Stimulated activated effector memory CD8-positive, alpha-beta T cell treated with anti-CD3 and anti-CD28 coated beads, Interleukin-12 subunit alpha, Interleukin-12 subunit beta, amount 100 ng/mL, for 72 hours (primary cell): ENCODE results near the gene ZMIZ1.

Source experiments
- ATAC-seq: fragments of 150-1000 bp; cut with Tn5 transposase; 2 replicates; pipeline ENCODE4 v1.10.0; 2021
- DNase-seq, 2 donors: peaks; one replicate each; pipeline ENCODE4 v3.0.0; 2021 to 2022; ENCODE audit warnings: low spot score in 2 of 2
- H3K27ac Mint-ChIP-seq: one replicate; pipeline ENCODE4 v1.8.0; 2022; ENCODE audit warnings: mild to moderate bottlenecking, mixed read lengths
- H3K36me3 Mint-ChIP-seq: one replicate; pipeline ENCODE4 v1.8.0; 2022; ENCODE audit warnings: mild to moderate bottlenecking, mixed read lengths
- H3K4me1 Mint-ChIP-seq: one replicate; pipeline ENCODE4 v1.8.0; 2022; ENCODE audit warnings: mixed read lengths
- H3K4me3 Mint-ChIP-seq: one replicate; pipeline ENCODE4 v1.8.0; 2022; ENCODE audit warnings: mild to moderate bottlenecking, mixed read lengths
- H3K9me3 Mint-ChIP-seq: one replicate; pipeline ENCODE4 v1.8.0; 2022; ENCODE audit warnings: mixed read lengths

Gene ZMIZ1

DNA sequence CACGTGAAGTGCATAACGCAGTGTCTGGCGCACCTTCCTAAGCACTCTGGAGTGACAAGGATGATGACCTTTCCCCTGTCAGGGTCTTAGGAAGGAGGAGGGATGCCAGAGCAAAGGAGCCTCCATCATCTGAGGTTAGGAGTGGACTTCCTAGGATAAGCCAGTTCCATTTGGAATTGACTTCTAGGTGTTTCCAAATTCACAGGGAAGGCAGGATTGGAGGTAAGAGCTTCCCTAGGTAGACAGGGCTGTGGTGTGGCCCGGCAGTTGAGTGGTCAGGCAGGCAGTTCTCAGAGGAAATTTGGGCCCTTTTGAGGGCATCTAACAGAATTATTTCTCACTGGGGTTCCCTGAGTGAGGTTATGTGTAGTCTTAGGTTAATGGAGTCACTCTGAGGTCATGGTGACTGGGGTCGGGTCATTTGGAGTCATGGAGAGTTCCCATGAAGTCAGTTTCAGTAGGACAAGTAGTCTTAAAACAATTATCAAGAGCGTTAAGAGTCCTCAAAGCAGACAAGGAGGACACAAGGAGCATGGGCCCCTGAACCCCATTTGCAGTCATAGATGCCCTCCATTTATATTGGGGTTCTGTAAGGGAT, 286.8 kb downstream of the ZMIZ1 start:
- Mint-ChIP-seq H3K27ac (peak overlapping the region; percentile 27), H3K4me1 (peaks cover 43% of the 10 kb centered on the region), H3K9me3 (no peaks in the 10 kb centered on the region), H3K4me3 (no peak overlapping the region), H3K36me3 (peaks cover 85% of the 10 kb centered on the region)
- ATAC-seq (no peak), DNase-seq (peak in 1 of 2 donors; percentile 45)

DNA sequence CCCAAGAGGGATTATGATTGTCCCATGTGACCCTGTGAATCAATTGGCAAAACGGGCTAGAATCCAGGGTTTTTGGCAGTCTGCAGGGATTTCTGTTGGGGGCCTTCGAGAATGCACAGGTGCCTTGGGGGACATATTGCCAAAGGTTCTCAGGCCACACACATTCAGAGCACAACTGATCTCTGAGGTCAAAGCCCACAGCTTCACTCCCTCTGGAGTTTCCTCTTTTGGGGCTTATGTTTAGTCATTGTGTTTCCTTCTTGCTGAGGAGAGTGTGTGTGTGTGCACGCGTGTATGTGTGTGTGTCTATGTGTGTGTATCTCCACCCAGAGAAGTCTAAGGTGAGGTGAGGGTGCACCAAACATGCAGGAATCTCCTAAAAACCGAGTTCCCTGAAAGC, 287.3 kb downstream of the ZMIZ1 start:
- Mint-ChIP-seq H3K9me3 (no peaks in the 10 kb centered on the region), H3K4me3 (no peak overlapping the region), H3K27ac (peak overlapping the region; percentile 27), H3K4me1 (peaks cover 42% of the 10 kb centered on the region), H3K36me3 (peaks cover 79% of the 10 kb centered on the region)
- peak; percentile 47 for ATAC-seq
- DNase-seq: peak in 1 of 2 donors; percentile 49

- Mint-ChIP-seq H3K4me3 (no peak overlapping the region), H3K9me3 (no peaks in the 10 kb centered on the region), H3K27ac (no peak overlapping the region), H3K36me3 (peaks cover 68% of the 10 kb centered on the region), H3K4me1 (peaks cover 40% of the 10 kb centered on the region)
- ATAC-seq (no peak), DNase-seq (peak in 1 of 2 donors; percentile 4)
Measured at GRCh38 chr10:79357180-79357579, 288.4 kb downstream of the ZMIZ1 start.

DNA sequence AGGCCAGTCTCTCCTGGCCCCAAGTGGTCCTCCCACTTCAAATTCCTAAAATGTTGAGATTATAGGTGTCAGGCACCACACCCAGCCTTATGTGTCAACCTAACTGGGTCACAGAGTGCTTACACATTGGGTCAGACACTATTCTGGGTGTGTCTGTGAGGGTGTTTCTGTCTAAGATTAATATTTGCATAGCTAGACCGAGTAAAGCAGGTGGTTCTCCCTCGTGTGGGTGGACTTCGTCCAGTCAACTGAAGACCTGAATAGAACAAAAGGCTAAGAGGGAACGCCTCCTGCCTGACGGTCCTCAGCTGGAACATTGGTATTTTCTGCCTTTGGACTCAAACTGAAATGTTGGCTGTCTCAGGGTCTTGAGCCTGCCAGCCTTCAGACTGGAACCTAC, 290.0 kb downstream of the ZMIZ1 start:
- Mint-ChIP-seq H3K4me1 (peaks cover 26% of the 10 kb centered on the region), H3K36me3 (peaks cover 52% of the 10 kb centered on the region), H3K27ac (no peak overlapping the region), H3K4me3 (no peak overlapping the region), H3K9me3 (no peaks in the 10 kb centered on the region)
- no peak for ATAC-seq
- DNase-seq: peak; percentile 1 to 43

DNA sequence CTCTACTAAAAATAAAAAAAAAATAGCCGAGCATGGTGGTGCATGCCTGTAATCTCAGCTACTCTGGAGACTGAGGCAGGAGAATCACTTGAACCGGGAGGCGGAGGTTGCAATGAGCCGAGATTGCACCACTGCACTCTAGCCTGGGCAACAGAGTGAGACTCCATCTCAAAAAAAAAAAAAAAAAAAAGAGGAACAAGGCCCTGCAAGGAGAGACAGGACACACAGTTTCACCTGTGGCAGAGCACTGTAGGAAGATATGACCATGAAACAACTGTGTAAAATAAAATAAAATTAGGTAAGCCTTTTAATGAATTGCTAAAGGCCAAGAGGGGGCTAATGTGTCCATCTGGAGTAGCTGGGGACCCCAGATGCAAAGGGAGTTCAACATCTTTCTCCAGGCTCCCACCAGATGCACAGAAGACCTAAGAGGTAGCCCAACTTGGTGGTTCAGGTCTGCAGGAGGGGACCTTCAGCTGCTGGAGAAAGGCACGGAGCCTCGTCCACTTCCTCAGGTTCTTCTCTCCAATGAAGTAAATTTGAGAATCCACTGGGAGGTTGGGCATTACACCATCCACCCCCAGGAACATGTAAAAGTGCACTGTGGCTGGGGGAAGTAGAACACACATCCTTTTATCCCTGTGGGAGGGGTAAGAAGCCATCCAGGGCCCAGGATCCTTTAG, 291.2 kb downstream of the ZMIZ1 start:
- no peak overlapping the region for H3K27ac Mint-ChIP-seq
- ATAC-seq (no peak), DNase-seq (peak in 1 of 2 donors; percentile 40)
- H3K4me1 Mint-ChIP-seq: peaks cover 14% of the 10 kb centered on the region
- no peak overlapping the region for H3K4me3 Mint-ChIP-seq
- peaks cover 40% of the 10 kb centered on the region for H3K36me3 Mint-ChIP-seq
- no peaks in the 10 kb centered on the region for H3K9me3 Mint-ChIP-seq

DNA sequence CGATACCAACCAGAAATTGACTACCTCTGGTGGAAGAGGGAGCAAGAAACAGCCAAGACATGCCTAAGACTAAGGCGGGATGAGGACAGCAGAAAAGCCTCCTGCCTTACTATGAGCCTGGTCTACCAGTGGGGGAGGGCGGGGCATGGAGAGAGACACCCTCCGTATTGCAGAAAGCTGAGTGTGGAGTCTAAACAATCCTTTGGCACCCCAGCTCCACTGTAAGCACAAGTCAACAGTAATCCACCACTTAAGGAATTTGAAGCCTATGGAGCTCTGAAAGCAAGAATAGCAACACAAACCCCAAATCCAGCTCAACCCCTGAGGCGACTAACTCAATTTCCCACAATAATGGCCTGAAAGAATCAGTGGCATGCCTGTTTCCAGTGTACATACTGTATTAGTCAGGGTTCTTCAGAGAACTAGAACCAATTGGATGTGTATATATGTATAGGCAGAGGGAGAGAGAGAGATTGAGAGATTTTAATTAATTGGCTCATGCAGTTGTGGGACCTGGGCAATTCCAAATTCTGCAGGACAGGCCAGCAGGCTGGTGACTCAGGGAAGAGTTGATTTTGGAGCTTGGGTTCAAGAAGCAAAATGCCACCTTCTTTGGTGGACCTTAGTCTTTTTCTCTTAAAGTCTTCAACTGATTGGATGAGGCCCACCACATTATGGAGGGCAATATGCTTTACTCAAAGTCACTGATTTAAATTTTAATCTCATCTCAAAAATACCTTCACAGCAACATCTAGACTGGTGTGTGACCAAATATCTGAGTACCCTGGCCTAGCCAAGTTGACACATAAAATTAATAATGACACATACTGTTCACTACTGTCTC, 292.0 kb downstream of the ZMIZ1 start:
- no peak for ATAC-seq

GRCh38 chr10:79361726-79362397, 293.1 kb downstream of the ZMIZ1 start:
- H3K4me3 Mint-ChIP-seq: no peak overlapping the region

More for the DNA sequence above, 292.0 kb downstream of the ZMIZ1 start:
- Mint-ChIP-seq H3K4me1 (peaks cover 7% of the 10 kb centered on the region), H3K36me3 (peaks cover 33% of the 10 kb centered on the region), H3K27ac (no peak overlapping the region), H3K4me3 (no peak overlapping the region), H3K9me3 (no peaks in the 10 kb centered on the region)
- peak in 1 of 2 donors; percentile 18 for DNase-seq

More at GRCh38 chr10:79361726-79362397, 293.1 kb downstream of the ZMIZ1 start:
- Mint-ChIP-seq H3K27ac (no peak overlapping the region), H3K36me3 (peaks cover 22% of the 10 kb centered on the region), H3K9me3 (no peaks in the 10 kb centered on the region), H3K4me1 (peaks cover 4% of the 10 kb centered on the region)
- DNase-seq (no peak), ATAC-seq (no peak)
